A549 (cell line): ENCODE results near the gene G2E3. TPM values are rescaled to one million over a fixed set of nuclear protein-coding genes. Genes with fewer than 3 reads are reported as not detected.

Source experiments
- ATAC-seq, 2 experiments: fragments of 200-7000 bp in 1 of 2; fragments of >200 bp in 1 of 2; cut with Nextera tagmentation in 1 of 2; cut with Tn5 transposase in 1 of 2; 3 replicates each; pipeline versions ENCODE4 v1.8.0 to v1.9.1; 2018 to 2020; ENCODE audit warnings: mild to moderate bottlenecking in 1 of 2, moderate library complexity in 1 of 2
- CTCF ChIA-PET: fragments of 300-600 bp; sonication (Branson Sonifier 250); formaldehyde crosslinking; extraction: SDS; loops from one replicate; lab custom pipeline; 2021; ENCODE audit warnings: antibody characterized with exemption, inconsistent platforms; lab: Yijun Ruan, JAX
- POLR2A ChIA-PET: fragments of 350-600 bp; formaldehyde crosslinking; extraction: SDS; loops from one replicate; lab custom pipeline; 2021; ENCODE audit warnings: antibody characterized with exemption, inconsistent platforms; lab: Yijun Ruan, JAX
- DNase-seq, 2 experiments: peaks; one replicate each; pipeline versions ENCODE4 v3.0.0 to v3.0.0-alpha.2; 2011 to 2016; ENCODE audit warnings: low read depth in 1 of 2, low spot score in 1 of 2
- FAIRE-seq: peaks from 2 replicates; lab custom pipeline; 2011; peaks lifted over from hg19 to GRCh38; lab: Jason Lieb, UNC
- H3K27ac ChIP-seq, 2 experiments: fragments of >200 bp; sonication (Bioruptor Twin); formaldehyde crosslinking; 3 replicates each; pipeline ENCODE4 v1.5.1; 2016 to 2017
- H3K4me1 ChIP-seq: fragments of >200 bp; sonication (Bioruptor Twin); formaldehyde crosslinking; 3 replicates; pipeline ENCODE4 v1.6.1; 2016
- H3K4me2 ChIP-seq: fragments of >200 bp; sonication (Bioruptor Twin); formaldehyde crosslinking; 3 replicates; pipeline ENCODE4 v1.6.1; 2016
- H3K4me3 ChIP-seq: fragments of >200 bp; sonication (Bioruptor Twin); formaldehyde crosslinking; 3 replicates; pipeline ENCODE4 v1.5.1; 2016
- H3K9me3 ChIP-seq: fragments of >200 bp; sonication (Bioruptor Twin); formaldehyde crosslinking; 3 replicates; pipeline ENCODE4 v1.6.1; 2016
- CBX2 ChIP-seq: fragments of 200-600 bp; sonication (generic); IDR thresholded peaks from 2 replicates; pipeline ENCODE4 v1.6.1; 2016; ENCODE audit warnings: low read depth, mild to moderate bottlenecking, borderline replicate concordance
- EP300 ChIP-seq, 2 experiments: fragments of >200 bp; sonication (Bioruptor Twin); formaldehyde crosslinking; IDR thresholded peaks; 2 replicates in 1 of 2; 3 replicates in 1 of 2; pipeline ENCODE4 v1.6.1; 2016 to 2017
- FOSB ChIP-seq: fragments of 250-450 bp; sonication (Bioruptor Pico); IDR thresholded peaks from 2 replicates; pipeline ENCODE4 v1.5.0; 2020; ENCODE audit warnings: mild to moderate bottlenecking, moderate library complexity
- FOSL2 ChIP-seq, 2 experiments: fragments of 450-650 bp in 1 of 2; fragments of >200 bp in 1 of 2; sonication (Bioruptor Twin) in 1 of 2; formaldehyde crosslinking; IDR thresholded peaks; 2 replicates each; pipeline versions ENCODE4 v1.5.0 to v1.6.1; 2016 to 2020; ENCODE audit warnings: mild to moderate bottlenecking in 1 of 2, moderate library complexity in 1 of 2
- FOXS1 ChIP-seq: fragments of 250-450 bp; sonication (Bioruptor Pico); IDR thresholded peaks from 2 replicates; pipeline ENCODE4 v1.5.0; 2020; ENCODE audit warnings: mild to moderate bottlenecking, moderate library complexity
- GATA3 ChIP-seq: IDR thresholded peaks from 2 replicates; pipeline ENCODE4 v1.6.1; 2012; ENCODE audit warnings: borderline replicate concordance
- HEYL ChIP-seq: fragments of 250-450 bp; sonication (Bioruptor Pico); IDR thresholded peaks from 2 replicates; pipeline ENCODE4 v1.8.0; 2021; ENCODE audit warnings: mild to moderate bottlenecking, moderate library complexity
- HOXA7 ChIP-seq: fragments of 250-450 bp; sonication (Bioruptor Pico); IDR thresholded peaks from 2 replicates; pipeline ENCODE4 v1.5.0; 2020; ENCODE audit warnings: mild to moderate bottlenecking, moderate library complexity
- MAZ ChIP-seq: fragments of 150-350 bp; IDR thresholded peaks from 2 replicates; pipeline ENCODE4 v1.6.1; 2014; ENCODE audit warnings: antibody characterized with exemption, low read depth, low read length, borderline replicate concordance
- NPAS2 ChIP-seq: fragments of 250-450 bp; sonication (Bioruptor Pico); IDR thresholded peaks from 2 replicates; pipeline ENCODE4 v1.8.0; 2022; ENCODE audit warnings: mild to moderate bottlenecking, moderate library complexity, borderline replicate concordance
- POLR2AphosphoS2 ChIP-seq: conservative IDR thresholded peaks from 2 replicates; pipeline ENCODE4 v1.6.1; 2012; ENCODE audit warnings: low read length, improper control_type of control experiment, inconsistent platforms
- RAD21 ChIP-seq, 2 experiments: fragments of >200 bp in 1 of 2; sonication (Bioruptor Twin) in 1 of 2; formaldehyde crosslinking in 1 of 2; IDR thresholded peaks in 1 of 2; conservative IDR thresholded peaks in 1 of 2; 2 replicates in 1 of 2; 3 replicates in 1 of 2; pipeline ENCODE4 v1.6.1; 2012 to 2018; ENCODE audit warnings: inconsistent platforms in 1 of 2
- RCOR1 ChIP-seq: fragments of 150-350 bp; IDR thresholded peaks from 2 replicates; pipeline ENCODE4 v1.6.1; 2014; ENCODE audit warnings: antibody characterized with exemption, low read length, low read depth
- RFX5 ChIP-seq: fragments of 450-650 bp; IDR thresholded peaks from 2 replicates; pipeline ENCODE4 v1.7.1; 2014; ENCODE audit warnings: antibody characterized with exemption, mild to moderate bottlenecking, moderate library complexity
- TFCP2L1 ChIP-seq: fragments of 250-450 bp; sonication (Bioruptor Pico); IDR thresholded peaks from 2 replicates; pipeline ENCODE4 v1.5.0; 2021; ENCODE audit warnings: mild to moderate bottlenecking
- TP53 ChIP-seq: fragments of 250-450 bp; sonication (Bioruptor Pico); IDR thresholded peaks from 2 replicates; pipeline ENCODE4 v1.5.0; 2021; ENCODE audit warnings: mild to moderate bottlenecking, moderate library complexity
- ZC3H11A ChIP-seq: fragments of 450-650 bp; IDR thresholded peaks from 2 replicates; pipeline ENCODE4 v1.6.1; 2014; ENCODE audit warnings: antibody characterized with exemption, mild to moderate bottlenecking
- ZNF302 ChIP-seq: fragments of 250-450 bp; sonication (Bioruptor Pico); IDR thresholded peaks from 2 replicates; pipeline ENCODE4 v1.9.0; 2021; ENCODE audit warnings: inconsistent platforms, mild to moderate bottlenecking, moderate library complexity
- polyA plus RNA-seq, 4 experiments: library from polyadenylated mRNA; depleted of rRNA in 3 of 4; stranded (reverse); fragments of >200 nt; fragmentation: RNase III in 1 of 4; extraction: RNeasy Plus Mini Kit Qiagen cat#74134 plus additional on column Dnase treatment in 1 of 4; gene quantifications; 2 replicates in 3 of 4; 3 replicates in 1 of 4; pipeline ENCODE4 v1.2.3, GENCODE V29; 2011 to 2017
- TF ChIP-seq, protein P1 (sequence below): fragments of 250-450 bp; sonication (Bioruptor Pico); IDR thresholded peaks from 2 replicates; pipeline ENCODE4 v1.5.0; 2021; ENCODE audit warnings: mild to moderate bottlenecking, moderate library complexity, borderline replicate concordance
- TF ChIP-seq, protein P2 (sequence below): IDR thresholded peaks from 2 replicates; pipeline ENCODE4 v1.6.1; 2012; ENCODE audit warnings: low read depth, borderline replicate concordance
- TF ChIP-seq, protein P3 (sequence below): fragments of >200 bp; sonication (Bioruptor Twin); formaldehyde crosslinking; IDR thresholded peaks from 3 replicates; pipeline ENCODE4 v1.5.1; 2016
- TF ChIP-seq, protein P4 (sequence below): fragments of >200 bp; sonication (Bioruptor Twin); formaldehyde crosslinking; IDR thresholded peaks from 2 replicates; pipeline ENCODE4 v1.6.1; 2016

G2E3 gene
- polyA plus RNA-seq, 2 of the 4 experiments (the other 2 are of a cell fraction), result 18.2 to 27.9 TPM

DNA sequence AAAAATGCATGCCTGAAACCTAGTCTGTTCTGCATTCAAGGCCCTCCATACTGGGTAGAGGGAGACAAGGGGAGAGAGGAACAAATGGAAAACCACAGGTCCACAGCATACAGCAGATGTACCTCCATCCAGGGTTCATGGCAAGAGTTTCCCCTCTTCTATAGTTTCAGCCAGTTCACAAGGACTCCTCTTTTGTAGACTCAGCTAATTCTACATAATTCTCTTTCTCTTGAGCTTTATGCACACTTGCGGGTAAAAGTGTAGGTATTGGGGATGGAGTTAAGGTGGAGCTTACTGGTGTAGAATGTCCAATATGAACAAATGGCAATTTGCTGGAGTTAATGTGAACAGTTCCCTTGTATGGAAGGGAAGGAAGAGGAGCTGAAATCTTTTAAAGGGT lies 23.4 kb downstream of the G2E3 start (continued):
- no peak for TF ChIP-seq EP300 (IDR thresholded peaks at IDR 0.05)
- TF ChIP-seq RFX5, result no peak
- no peak for TF ChIP-seq FOSL2 (IDR thresholded peaks at IDR 0.05)
- no peak for TF ChIP-seq FOSL2 (CRISPR knock-in tag; IDR thresholded peaks at IDR 0.05)
- TF ChIP-seq, all 56 proteins: peak for 0

DNA sequence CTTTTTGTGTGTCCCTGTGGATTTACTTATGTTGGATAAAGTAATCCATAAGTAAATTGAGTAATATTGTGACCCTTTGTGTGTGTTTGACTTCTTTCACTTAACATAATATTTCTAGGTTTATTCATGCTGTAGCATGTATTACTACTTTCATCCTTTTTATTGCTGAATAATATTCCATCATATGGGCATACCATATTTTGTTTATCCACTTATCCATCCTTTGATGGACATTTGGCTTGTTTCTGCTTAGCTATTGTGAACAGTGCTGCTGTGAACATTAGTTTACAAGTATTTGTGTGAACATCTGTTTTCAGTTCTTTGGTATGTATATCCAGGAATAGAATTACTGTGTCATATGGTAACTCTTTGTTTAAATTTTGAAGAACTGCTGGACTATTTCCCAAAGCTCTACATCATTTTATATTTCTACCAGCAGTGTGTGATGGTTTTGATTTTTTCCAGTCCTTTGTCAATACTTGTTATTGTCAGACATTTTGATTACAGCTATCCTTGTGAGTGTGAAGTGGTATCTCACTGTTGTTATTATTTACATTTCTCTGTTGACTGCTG lies 25.2 kb downstream of the G2E3 start:
- H3K9me3 ChIP-seq, result peaks cover 12% of the 10 kb centered on the region
- no peak for DNase-seq
- no peak overlapping the region for H3K27ac ChIP-seq
- no peaks in the 10 kb centered on the region for H3K4me1 ChIP-seq
- ATAC-seq, result no peak
- no peak for TF ChIP-seq TFCP2L1 (CRISPR knock-in tag)
- TF ChIP-seq, protein P1, sequence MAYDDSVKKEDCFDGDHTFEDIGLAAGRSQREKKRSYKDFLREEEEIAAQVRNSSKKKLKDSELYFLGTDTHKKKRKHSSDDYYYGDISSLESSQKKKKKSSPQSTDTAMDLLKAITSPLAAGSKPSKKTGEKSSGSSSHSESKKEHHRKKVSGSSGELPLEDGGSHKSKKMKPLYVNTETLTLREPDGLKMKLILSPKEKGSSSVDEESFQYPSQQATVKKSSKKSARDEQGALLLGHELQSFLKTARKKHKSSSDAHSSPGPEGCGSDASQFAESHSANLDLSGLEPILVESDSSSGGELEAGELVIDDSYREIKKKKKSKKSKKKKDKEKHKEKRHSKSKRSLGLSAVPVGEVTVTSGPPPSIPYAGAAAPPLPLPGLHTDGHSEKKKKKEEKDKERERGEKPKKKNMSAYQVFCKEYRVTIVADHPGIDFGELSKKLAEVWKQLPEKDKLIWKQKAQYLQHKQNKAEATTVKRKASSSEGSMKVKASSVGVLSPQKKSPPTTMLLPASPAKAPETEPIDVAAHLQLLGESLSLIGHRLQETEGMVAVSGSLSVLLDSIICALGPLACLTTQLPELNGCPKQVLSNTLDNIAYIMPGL (CRISPR knock-in tag), result no peak
- TF ChIP-seq FOXS1, result no peak
- TF ChIP-seq RAD21 (conservative IDR thresholded peaks at IDR 0.05 in 1 of 2, IDR thresholded peaks at IDR 0.05 in 1 of 2), result no peak
- no peak for TF ChIP-seq TP53 (CRISPR knock-in tag)
- no peak for TF ChIP-seq GATA3
- TF ChIP-seq, protein P2, sequence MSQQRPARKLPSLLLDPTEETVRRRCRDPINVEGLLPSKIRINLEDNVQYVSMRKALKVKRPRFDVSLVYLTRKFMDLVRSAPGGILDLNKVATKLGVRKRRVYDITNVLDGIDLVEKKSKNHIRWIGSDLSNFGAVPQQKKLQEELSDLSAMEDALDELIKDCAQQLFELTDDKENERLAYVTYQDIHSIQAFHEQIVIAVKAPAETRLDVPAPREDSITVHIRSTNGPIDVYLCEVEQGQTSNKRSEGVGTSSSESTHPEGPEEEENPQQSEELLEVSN, result no peak
- TF ChIP-seq RCOR1, result no peak
- TF ChIP-seq, protein P3, sequence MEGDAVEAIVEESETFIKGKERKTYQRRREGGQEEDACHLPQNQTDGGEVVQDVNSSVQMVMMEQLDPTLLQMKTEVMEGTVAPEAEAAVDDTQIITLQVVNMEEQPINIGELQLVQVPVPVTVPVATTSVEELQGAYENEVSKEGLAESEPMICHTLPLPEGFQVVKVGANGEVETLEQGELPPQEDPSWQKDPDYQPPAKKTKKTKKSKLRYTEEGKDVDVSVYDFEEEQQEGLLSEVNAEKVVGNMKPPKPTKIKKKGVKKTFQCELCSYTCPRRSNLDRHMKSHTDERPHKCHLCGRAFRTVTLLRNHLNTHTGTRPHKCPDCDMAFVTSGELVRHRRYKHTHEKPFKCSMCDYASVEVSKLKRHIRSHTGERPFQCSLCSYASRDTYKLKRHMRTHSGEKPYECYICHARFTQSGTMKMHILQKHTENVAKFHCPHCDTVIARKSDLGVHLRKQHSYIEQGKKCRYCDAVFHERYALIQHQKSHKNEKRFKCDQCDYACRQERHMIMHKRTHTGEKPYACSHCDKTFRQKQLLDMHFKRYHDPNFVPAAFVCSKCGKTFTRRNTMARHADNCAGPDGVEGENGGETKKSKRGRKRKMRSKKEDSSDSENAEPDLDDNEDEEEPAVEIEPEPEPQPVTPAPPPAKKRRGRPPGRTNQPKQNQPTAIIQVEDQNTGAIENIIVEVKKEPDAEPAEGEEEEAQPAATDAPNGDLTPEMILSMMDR, result no peak
- no peak for TF ChIP-seq NPAS2 (CRISPR knock-in tag)
- TF ChIP-seq, protein P4, sequence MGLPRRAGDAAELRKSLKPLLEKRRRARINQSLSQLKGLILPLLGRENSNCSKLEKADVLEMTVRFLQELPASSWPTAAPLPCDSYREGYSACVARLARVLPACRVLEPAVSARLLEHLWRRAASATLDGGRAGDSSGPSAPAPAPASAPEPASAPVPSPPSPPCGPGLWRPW, result no peak
- TF ChIP-seq HOXA7 (CRISPR knock-in tag), result no peak
- no peak for TF ChIP-seq MAZ
- no peak for TF ChIP-seq RFX5
- no peak for TF ChIP-seq FOSB
- ChIA-PET POLR2A (no interaction called here), CTCF (interaction anchor here (1.2 kb wide), 1 partner anchor 11 kb away, joined by 3 read pairs; no protein-coding TSS in a partner anchor)
- H3K4me3 ChIP-seq, result no peak overlapping the region
- H3K4me2 ChIP-seq, result no peak overlapping the region
- FAIRE-seq, result no peak

DNA sequence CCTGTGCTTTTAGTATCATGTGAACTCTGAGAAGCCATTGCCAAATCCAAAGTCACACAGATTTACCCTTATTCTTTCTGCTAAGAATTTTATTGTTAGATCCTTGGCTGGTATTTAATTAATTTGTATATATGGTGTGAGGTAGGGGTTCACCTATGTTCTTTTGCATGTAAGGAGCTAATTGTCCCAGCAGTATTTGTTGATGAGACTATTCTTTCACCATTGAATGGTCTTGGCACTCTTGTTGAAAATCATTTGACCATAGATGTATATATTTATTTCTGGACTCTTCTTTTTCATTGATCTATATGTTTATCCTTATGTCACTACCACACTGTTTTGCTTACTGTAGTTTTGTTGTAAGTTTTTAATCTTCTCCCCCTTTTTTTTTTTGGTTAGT lies 26.2 kb downstream of the G2E3 start:
- FAIRE-seq, result no peak
- Histone ChIP-seq H3K4me1 (no peaks in the 10 kb centered on the region), H3K4me2 (no peak overlapping the region), H3K9me3 (peaks cover 12% of the 10 kb centered on the region), H3K27ac (no peak overlapping the region)
- DNase-seq, result no peak
- POLR2A ChIA-PET, result no interaction called here
- TF ChIP-seq CBX2, result no peak
- TF ChIP-seq, protein P4, result no peak
- TF ChIP-seq HEYL, result no peak
- no peak for TF ChIP-seq FOSL2 (IDR thresholded peaks at IDR 0.05)
- TF ChIP-seq FOSL2 (CRISPR knock-in tag; IDR thresholded peaks at IDR 0.05), result no peak
- no peak for TF ChIP-seq POLR2AphosphoS2
- no peak for TF ChIP-seq ZC3H11A
- no peak for TF ChIP-seq ZNF302 (CRISPR knock-in tag)
- TF ChIP-seq, protein P3, result no peak
- TF ChIP-seq, all 56 proteins: peak for 0
- CTCF ChIA-PET, result interaction anchor here (0.9 kb wide), 1 partner anchor 24 kb away, joined by 3 read pairs; no protein-coding TSS in a partner anchor
- no peak overlapping the region for H3K4me3 ChIP-seq
- ATAC-seq, result no peak
